Mesendoderm (in vitro differentiated cells): Measurements from ENCODE around the gene FTH1.
"Not testable (repeated sequence)": the region's sequence is repeated elsewhere in the genome, so short reads cannot be mapped to it uniquely, and the experiment has no call there.

ENCODE experiments used
- DNase-seq: peaks from one replicate; pipeline ENCODE4 v3.0.0; 2013
- H2AK5ac ChIP-seq: 2 replicates; pipeline ENCODE4 v1.6.1; 2013; ENCODE audit warnings: low read length, inconsistent platforms
- H2BK120ac ChIP-seq: 2 replicates; pipeline ENCODE4 v1.6.1; 2013; ENCODE audit warnings: low read depth, mild to moderate bottlenecking, low read length, moderate library complexity, mixed read lengths
- H2BK15ac ChIP-seq: replicated peaks from 2 replicates; pipeline ENCODE4 v1.6.1; 2013; ENCODE audit warnings: low read depth, mild to moderate bottlenecking, moderate library complexity
- H2BK5ac ChIP-seq: 2 replicates; pipeline ENCODE4 v1.6.1; 2013; ENCODE audit warnings: low read length, inconsistent platforms
- H3K18ac ChIP-seq: 2 replicates; pipeline ENCODE4 v1.6.1; 2013; ENCODE audit warnings: mild to moderate bottlenecking, low read length, mixed read lengths
- H3K23ac ChIP-seq: one replicate; pipeline ENCODE4 v1.6.1; 2013; ENCODE audit warnings: low read length
- H3K27ac ChIP-seq: 2 replicates; pipeline ENCODE4 v1.5.1; 2013; ENCODE audit warnings: low read depth, mild to moderate bottlenecking, inconsistent platforms, low read length, moderate library complexity
- H3K27me3 ChIP-seq: 2 replicates; pipeline ENCODE4 v1.6.1; 2013; ENCODE audit warnings: low read length, control low read depth, mild to moderate bottlenecking, inconsistent platforms; ENCODE audit not compliant: insufficient read depth, poor library complexity
- H3K36me3 ChIP-seq: 2 replicates; pipeline ENCODE4 v1.6.1; 2013; ENCODE audit warnings: low read length, inconsistent platforms; ENCODE audit not compliant: control insufficient read depth, insufficient read depth
- H3K4ac ChIP-seq: one replicate; pipeline ENCODE4 v1.6.1; 2013; ENCODE audit warnings: low read depth, mild to moderate bottlenecking, low read length, moderate library complexity
- H3K4me1 ChIP-seq: 2 replicates; pipeline ENCODE4 v1.6.1; 2013; ENCODE audit warnings: low read depth, low read length, inconsistent platforms; ENCODE audit not compliant: control insufficient read depth
- H3K4me2 ChIP-seq: 2 replicates; pipeline ENCODE4 v1.6.1; 2013; ENCODE audit warnings: low read length
- H3K4me3 ChIP-seq: 2 replicates; pipeline ENCODE4 v1.5.1; 2013; ENCODE audit warnings: mild to moderate bottlenecking, low read length
- H3K56ac ChIP-seq: one replicate; pipeline ENCODE4 v1.6.1; 2013; ENCODE audit warnings: low read length
- H3K79me1 ChIP-seq: 2 replicates; pipeline ENCODE4 v1.6.1; 2013; ENCODE audit warnings: low read length, inconsistent platforms
- H3K79me2 ChIP-seq: 2 replicates; pipeline ENCODE4 v1.6.1; 2013; ENCODE audit warnings: mild to moderate bottlenecking, low read length; ENCODE audit not compliant: control insufficient read depth, insufficient read depth
- H3K9ac ChIP-seq: 2 replicates; pipeline ENCODE4 v1.6.1; 2013; ENCODE audit warnings: low read length, inconsistent platforms
- H4K5ac ChIP-seq: one replicate; pipeline ENCODE4 v1.6.1; 2013; ENCODE audit warnings: low read length
- H4K8ac ChIP-seq: one replicate; pipeline ENCODE4 v1.6.1; 2013; ENCODE audit warnings: low read depth, mild to moderate bottlenecking, control low read depth, low read length, moderate library complexity
- WGBS: extraction: QIAGEN DNeasy Blood & Tissue Kit; methylation state at CpG from one replicate; pipeline ENCODE4 v1.1.7; 2013; ENCODE audit warnings: low lambda C conversion rate, missing lambda C conversion rate; ENCODE audit not compliant: insufficient coverage; ENCODE audit errors: extremely low coverage; 5-methylcytosine and 5-hydroxymethylcytosine counted together

Gene FTH1

GRCh38 chr11:61966734-61967115 lies 709 bp downstream of the FTH1 start:
- H2BK15ac ChIP-seq, result no peak overlapping the region
- H2BK5ac ChIP-seq, result peak overlapping the region; percentile 4
- no peak overlapping the region for H4K8ac ChIP-seq
- H3K79me2 ChIP-seq, result peaks cover 29% of the 10 kb centered on the region
- peak; percentile 80 for DNase-seq
- peaks cover 14% of the 10 kb centered on the region for H3K36me3 ChIP-seq
- peak overlapping the region; percentile 13 for H3K27ac ChIP-seq
- peaks cover 14% of the 10 kb centered on the region for H3K79me1 ChIP-seq
- H3K27me3 ChIP-seq, result no peaks in the 10 kb centered on the region
- no CpG with 5 or more reads among the region's 13 CpGs for WGBS
- H3K4me1 ChIP-seq, result peaks cover 14% of the 10 kb centered on the region
- peak overlapping the region; percentile 98 for H3K9ac ChIP-seq
- H2AK5ac ChIP-seq, result no peak overlapping the region
- peak overlapping the region; percentile 81 for H3K56ac ChIP-seq
- peak overlapping the region; percentile 84 for H3K4me3 ChIP-seq
- peak overlapping the region; percentile 71 for H3K18ac ChIP-seq
- no peak overlapping the region for H4K5ac ChIP-seq
- peak overlapping the region; percentile 27 for H3K4ac ChIP-seq
- H2BK120ac ChIP-seq, result no peak overlapping the region
- no peak overlapping the region for H3K23ac ChIP-seq
- peak overlapping the region; percentile 80 for H3K4me2 ChIP-seq

GRCh38 chr11:61964666-61965271 lies 2.7 kb downstream of the FTH1 start:
- not testable (repeated sequence) for DNase-seq, H2AK5ac ChIP-seq, H2BK15ac ChIP-seq, H3K27ac ChIP-seq, H2BK120ac ChIP-seq, H3K18ac ChIP-seq, H3K27me3 ChIP-seq, H4K5ac ChIP-seq, H4K8ac ChIP-seq, H3K4me3 ChIP-seq, H3K23ac ChIP-seq, H2BK5ac ChIP-seq, H3K56ac ChIP-seq, H3K4ac ChIP-seq, H3K4me1 ChIP-seq
- Histone ChIP-seq H3K9ac (peak overlapping the region; percentile 58), H3K4me2 (peak overlapping the region; percentile 38), H3K79me2 (peaks cover 29% of the 10 kb centered on the region), H3K79me1 (peaks cover 14% of the 10 kb centered on the region), H3K36me3 (peaks cover 14% of the 10 kb centered on the region)
- no CpG with 5 or more reads among the region's 9 CpGs for WGBS

GRCh38 chr11:61964058-61964665 lies 3.3 kb downstream of the FTH1 start:
- no CpG with 5 or more reads among the region's 4 CpGs for WGBS
- Histone ChIP-seq H2BK15ac (no peak overlapping the region), H2AK5ac (no peak overlapping the region), H3K56ac (no peak overlapping the region), H3K79me1 (peaks cover 14% of the 10 kb centered on the region), H3K27me3 (no peaks in the 10 kb centered on the region), H2BK5ac (no peak overlapping the region), H4K8ac (no peak overlapping the region), H3K4me1 (peaks cover 8% of the 10 kb centered on the region), H4K5ac (no peak overlapping the region), H2BK120ac (no peak overlapping the region), H3K27ac (no peak overlapping the region), H3K18ac (no peak overlapping the region), H3K4me2 (no peak overlapping the region), H3K9ac (no peak overlapping the region), H3K4ac (no peak overlapping the region), H3K4me3 (no peak overlapping the region), H3K36me3 (peaks cover 14% of the 10 kb centered on the region), H3K79me2 (peaks cover 29% of the 10 kb centered on the region), H3K23ac (no peak overlapping the region)
- no peak for DNase-seq

- Histone ChIP-seq H3K4ac (no peak overlapping the region), H3K27ac (no peak overlapping the region), H2BK120ac (no peak overlapping the region), H3K23ac (no peak overlapping the region), H3K9ac (no peak overlapping the region), H3K36me3 (peaks cover 14% of the 10 kb centered on the region), H2AK5ac (no peak overlapping the region), H3K4me2 (no peak overlapping the region), H3K4me3 (no peak overlapping the region), H3K4me1 (peaks cover 3% of the 10 kb centered on the region), H3K79me1 (peaks cover 12% of the 10 kb centered on the region), H3K27me3 (no peaks in the 10 kb centered on the region), H3K18ac (no peak overlapping the region), H2BK15ac (no peak overlapping the region), H3K79me2 (peaks cover 27% of the 10 kb centered on the region), H3K56ac (no peak overlapping the region), H2BK5ac (no peak overlapping the region), H4K8ac (no peak overlapping the region), H4K5ac (no peak overlapping the region)
- no peak for DNase-seq
- WGBS, result no CpG with 5 or more reads among the region's 10 CpGs
Observed at GRCh38 chr11:61963282-61964057, 4.0 kb downstream of the FTH1 start.

- Histone ChIP-seq H4K5ac (no peak overlapping the region), H3K18ac (no peak overlapping the region), H3K4me2 (no peak overlapping the region), H3K9ac (no peak overlapping the region), H3K56ac (no peak overlapping the region), H3K36me3 (peaks cover 14% of the 10 kb centered on the region), H4K8ac (no peak overlapping the region), H3K4me3 (no peak overlapping the region), H2BK5ac (no peak overlapping the region), H3K4ac (no peak overlapping the region), H3K27ac (no peak overlapping the region), H2BK120ac (no peak overlapping the region), H3K27me3 (no peaks in the 10 kb centered on the region), H3K79me2 (peaks cover 22% of the 10 kb centered on the region), H3K79me1 (peaks cover 8% of the 10 kb centered on the region), H2AK5ac (no peak overlapping the region), H3K23ac (no peak overlapping the region), H3K4me1 (peaks cover 1% of the 10 kb centered on the region), H2BK15ac (no peak overlapping the region)
- no CpG with 5 or more reads among the region's 3 CpGs for WGBS
- DNase-seq, result peak; percentile 55
Observed at GRCh38 chr11:61963016-61963281, 4.5 kb downstream of the FTH1 start.
